Heart left ventricle (tissue), 16 donors: ENCODE data around the gene TOPAZ1. TPM values are rescaled to one million over a fixed set of nuclear protein-coding genes. Genes with fewer than 3 reads are reported as not detected.

ENCODE experiments used
- ATAC-seq, 4 donors: fragments of 200-7000 bp; cut with Tn5 transposase; one replicate each; pipeline ENCODE4 v1.9.1; 2020 to 2022; ENCODE audit warnings: moderate library complexity in 4 of 4, mild to moderate bottlenecking in 3 of 4, moderate number of reproducible peaks in 1 of 4
- DNase-seq, 5 donors: peaks; one replicate each; pipeline ENCODE4 v3.0.0-alpha.2; 2020
- H3K27ac ChIP-seq, 12 donors: fragments of 200-600 bp; sonication (generic) in 4 of 12; one replicate each; pipeline versions ENCODE4 v1.5.0 to v1.8.0; 2016 to 2022; ENCODE audit warnings: mild to moderate bottlenecking in 2 of 12
- H3K27me3 ChIP-seq, 9 donors: fragments of 200-600 bp; sonication (generic) in 2 of 9; one replicate each; pipeline versions ENCODE4 v1.5.1 to v1.8.0; 2016 to 2022; ENCODE audit warnings: mild to moderate bottlenecking in 3 of 9
- H3K36me3 ChIP-seq, 9 donors: fragments of 200-600 bp; sonication (generic) in 2 of 9; one replicate each; pipeline versions ENCODE4 v1.5.0 to v1.8.0; 2018 to 2022; ENCODE audit warnings: mild to moderate bottlenecking in 2 of 9
- H3K4me1 ChIP-seq, 12 donors: fragments of 200-600 bp; sonication (generic) in 4 of 12; one replicate each; pipeline versions ENCODE4 v1.5.0 to v1.8.0; 2016 to 2022; ENCODE audit warnings: mild to moderate bottlenecking in 3 of 12
- H3K4me3 ChIP-seq, 12 donors: fragments of 200-600 bp; sonication (generic) in 4 of 12; one replicate each; pipeline versions ENCODE4 v1.5.0 to v1.8.0; 2017 to 2022; ENCODE audit warnings: mild to moderate bottlenecking in 9 of 12, moderate library complexity in 4 of 12
- H3K9me3 ChIP-seq, 12 donors: fragments of 200-600 bp; sonication (generic) in 4 of 12; one replicate each; pipeline versions ENCODE4 v1.5.0 to v1.8.0; 2016 to 2022; ENCODE audit warnings: mild to moderate bottlenecking in 1 of 12
- CTCF ChIP-seq, 12 donors: fragments of 200-600 bp; sonication (generic) in 4 of 12; IDR thresholded peaks; one replicate each; pipeline versions ENCODE4 v1.5.0 to v1.8.0; 2018 to 2022; ENCODE audit warnings: antibody characterized with exemption in 12 of 12, mild to moderate bottlenecking in 5 of 12
- POLR2A ChIP-seq, 2 donors: fragments of 450-650 bp; IDR thresholded peaks; one replicate each; pipeline ENCODE4 v1.6.1; 2017; ENCODE audit warnings: antibody characterized with exemption in 2 of 2, mild to moderate bottlenecking in 2 of 2, moderate library complexity in 2 of 2
- WGBS, 4 donors: extraction: QIAGEN DNeasy Blood & Tissue Kit in 2 of 4; methylation state at CpG; one replicate each; pipeline versions ENCODE4 v1.1.5 to v1.1.7; 2013 to 2018; 5-methylcytosine and 5-hydroxymethylcytosine counted together
- intact Hi-C, 10 donors: fragments of 100-400 bp; cut with DNase I; formaldehyde crosslinking; loops; one replicate each; pipeline versions ENCODE4 v1.11.1 to v1.14.2; 2022
- polyA plus RNA-seq, 2 donors: library from polyadenylated mRNA; stranded (reverse); fragments of 200-250 nt; gene quantifications; one replicate each; pipeline ENCODE4 v1.2.3, GENCODE V29; 2013
- total RNA-seq, 9 donors: library from RNA; depleted of rRNA in 2 of 9; stranded (reverse); fragments of >200 nt in 2 of 9; fragmentation: NEBNext Ultra II Directional in 3 of 9; extraction: Animal tissue kit (Norgen Biotek cat#: 25700) in 3 of 9; gene quantifications; one replicate each; pipeline versions ENCODE4 v1.1.0 to v1.2.4, GENCODE V29; 2016 to 2023
- donor health status: ischemic (EF 13 %, LVEDD 7.1; RV severe dilation, severe dysfunction).
- donor health status: healthy with polysubstance abuse.
- donor health status: DM: no; HTN: yes; CAD: no.
- donor health status: DM: no; HTN: no; CAD: no.
- donor health status: ischemic (EF 25% LVEDD 6.9; RV normal size, moderate dysfunction).
- donor health status: ischemic (EF 25% LVEDD 5.7; RV mildly dilated, moderate dysfunction).
- donor health status: healthy.
- donor health status: DM: yes; HTN: yes; CAD: no.
- donor health status: ischemic (EF 35%, LVEDD 5.7; RV mildly dilated, moderate dysfunction).
- donor health status: nonischemic (EF 11% LVEDD 7.7; RV severe dilation, severe dysfunction).
- donor health status: DM: yes; HTN: yes; CAD: no.
- donor health status: PGD.
- donor health status: ischemic (EF 29% LVEDD 5.4; RV normal size, mild dysfunction).
- donor health status: nonischemic (EF 23%, LVEDD 6.1; RV moderate dilation, normal function).

The TOPAZ1 gene
- total and polyA plus RNA-seq, 11 donors, result not detected

DNA sequence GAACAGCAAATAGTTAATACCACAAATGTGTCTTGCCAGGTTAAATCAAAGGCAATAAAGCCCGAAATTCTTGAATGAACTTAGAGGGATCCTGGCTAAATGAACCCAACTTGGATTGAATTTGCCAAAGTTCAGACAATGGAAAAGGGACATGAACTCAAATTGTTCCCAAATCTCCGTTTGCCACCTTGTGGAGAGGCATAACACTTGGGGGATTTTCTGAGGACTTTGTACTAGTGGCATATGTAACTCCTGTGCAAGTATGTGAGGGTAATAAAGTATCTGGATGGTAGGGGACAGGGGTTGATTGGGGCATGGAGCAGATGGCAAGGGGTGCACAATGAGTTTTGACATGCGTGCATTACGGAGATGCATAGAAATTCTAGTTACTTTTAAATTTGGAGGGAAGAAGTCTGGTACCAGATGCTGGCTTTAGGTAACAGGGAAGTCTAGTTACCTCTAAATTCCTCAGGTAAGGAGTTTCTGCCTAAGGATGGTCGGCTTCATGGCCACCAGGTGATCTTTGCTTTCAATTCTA is 95.6 kb downstream of the TOPAZ1 start:
- intact Hi-C loops, result loop anchor here in 9 of 10 donors (5.0 to 10.0 kb wide), 9 partner anchors 100 to 377 kb away; partner anchors contain the start of genes ZNF197 (in 1 of the 9), ZNF35 (in 1 of the 9), ZNF445 (in 1 of the 9) and ZNF502 (in 1 of the 9)
- TF ChIP-seq POLR2A (IDR thresholded peaks at IDR 0.05) (no peak), CTCF (IDR thresholded peaks at IDR 0.05) (peak in 1 of 12 donors; percentile 4)
- DNase-seq (no peak), ATAC-seq (no peak)
- Histone ChIP-seq H3K9me3 (no peaks in the 10 kb centered on the region), H3K36me3 (no peaks in the 10 kb centered on the region), H3K27me3 (no peaks in the 10 kb centered on the region), H3K4me3 (peak overlapping the region; percentile 48 to 80 (median 66)), H3K27ac (peak overlapping the region; percentile 92 to 98 (median 96)), H3K4me1 (peaks cover 0 to 38% (median 19%) of the 10 kb centered on the region in 12 donors)
- WGBS, 4 donors, result 73 to 77% (median 75%) methylated on average over 5 of the region's 5 CpGs

GRCh38 chr3:44338010-44338827 is 96.5 kb downstream of the TOPAZ1 start, which contains the start of gene TCAIM:
TSS of gene TCAIM (plus strand) at chr3:44338766. CDS start at chr3:44354783, 16,017 bp downstream.
- TF ChIP-seq POLR2A (IDR thresholded peaks at IDR 0.05) (peak; percentile 46 to 85), CTCF (IDR thresholded peaks at IDR 0.05) (peak in 1 of 12 donors; percentile 2)
- peak; percentile 97 to 99 (median 98) for ATAC-seq
- peak within 1 kb of the TSS; percentile 48 to 80 (median 66) for H3K4me3 ChIP-seq
- H3K9me3 ChIP-seq, result no peaks in the 10 kb centered on the region
- DNase-seq, result peak; percentile 97 to 99 (median 99)
- no peaks in the 10 kb centered on the region for H3K27me3 ChIP-seq
- peaks cover 0 to 42% (median 20%) of the 10 kb centered on the region in 12 donors for H3K4me1 ChIP-seq
- H3K27ac ChIP-seq, result peak within 1 kb of the TSS; percentile 92 to 98 (median 96)
- H3K36me3 ChIP-seq, result no peaks in the 10 kb centered on the region
- intact Hi-C loops, result loop anchor here in 9 of 10 donors (1.0 to 10.0 kb wide), 12 partner anchors 17 to 377 kb away; partner anchors contain the start of genes ZNF197 (in 1 of the 9), ZNF35 (in 1 of the 9), ZNF445 (in 1 of the 9) and ZNF502 (in 1 of the 9)
- WGBS, 4 donors, result 0 to 1% (median 1%) methylated on average over 39 to 77 of the region's 77 CpGs

DNA sequence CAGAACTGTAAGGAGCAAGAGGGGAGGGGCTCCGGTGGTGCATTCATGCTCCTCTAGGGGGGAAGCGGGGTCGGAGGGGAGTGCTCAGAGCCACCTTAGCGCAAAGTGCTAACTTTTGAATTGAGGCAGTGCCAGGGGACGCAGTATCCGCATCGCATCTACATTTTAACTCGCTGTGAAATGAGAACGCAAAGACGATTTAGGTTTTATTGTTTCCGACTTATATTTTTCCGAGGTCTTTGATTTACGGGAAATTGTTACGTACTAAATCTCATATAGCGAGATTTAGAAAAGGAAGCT is 97.1 kb downstream of the TOPAZ1 start:
- no peak for TF ChIP-seq POLR2A (IDR thresholded peaks at IDR 0.05)
- TF ChIP-seq CTCF (IDR thresholded peaks at IDR 0.05), result no peak
- no peaks in the 10 kb centered on the region for H3K9me3 ChIP-seq
- no peaks in the 10 kb centered on the region for H3K27me3 ChIP-seq
- H3K36me3 ChIP-seq, result no peaks in the 10 kb centered on the region
- DNase-seq (no peak), ATAC-seq (no peak)
- peak overlapping the region; percentile 92 to 98 (median 96) for H3K27ac ChIP-seq
- intact Hi-C loops, result loop anchor here in 9 of 10 donors (1.0 to 10.0 kb wide), 12 partner anchors 16 to 376 kb away; partner anchors contain the start of genes ZNF197 (in 1 of the 9), ZNF35 (in 1 of the 9), ZNF445 (in 1 of the 9) and ZNF502 (in 1 of the 9)
- WGBS, 4 donors, result 0 to 1% (median 1%) methylated on average over 15 of the region's 15 CpGs
- H3K4me3 ChIP-seq, result peak overlapping the region; percentile 48 to 80 (median 66)
- peaks cover 0 to 42% (median 20%) of the 10 kb centered on the region in 12 donors for H3K4me1 ChIP-seq
